CD4-positive, alpha-beta T cell treated with Interleukin-6 at 100 ng/mL for 8 hours (primary cell): ENCODE data around the gene AICDA.
"Not testable (repeated sequence)": the region's sequence is repeated elsewhere in the genome, so short reads cannot be mapped to it uniquely, and the experiment has no call there.

Experiments used
- DNase-seq: peaks from one replicate; pipeline ENCODE4 v3.0.0-alpha.2; 2020; ENCODE audit warnings: mixed read lengths, low spot score

Gene AICDA

DNA sequence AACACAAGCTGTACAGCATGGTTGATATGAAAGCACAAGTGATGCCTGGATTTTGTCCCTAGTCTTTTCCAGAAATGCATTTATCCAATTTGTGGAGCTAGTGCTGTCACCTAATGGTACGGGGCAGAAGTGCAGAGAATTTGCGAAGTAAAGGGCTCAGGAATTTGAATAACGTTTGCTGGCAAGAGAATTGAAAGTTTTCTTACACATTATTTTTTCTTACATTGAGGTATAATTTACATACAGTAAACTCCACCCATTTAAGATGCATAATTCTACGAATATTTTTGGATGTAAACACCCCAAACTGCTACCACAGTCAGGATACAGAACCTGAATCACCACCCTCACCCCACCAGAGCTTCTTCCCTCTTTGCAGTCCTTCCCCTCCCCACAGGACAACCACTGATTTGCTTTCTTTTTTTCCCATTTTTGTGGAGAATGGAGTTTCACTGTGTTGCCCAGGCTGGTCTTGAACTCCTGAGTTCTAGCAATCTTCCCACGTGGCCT, 3.5 kb downstream of the AICDA start:
- DNase-seq = no peak

- DNase-seq = no peak
Observed at GRCh38 chr12:8606890-8607289, 5.8 kb downstream of the AICDA start.

DNA sequence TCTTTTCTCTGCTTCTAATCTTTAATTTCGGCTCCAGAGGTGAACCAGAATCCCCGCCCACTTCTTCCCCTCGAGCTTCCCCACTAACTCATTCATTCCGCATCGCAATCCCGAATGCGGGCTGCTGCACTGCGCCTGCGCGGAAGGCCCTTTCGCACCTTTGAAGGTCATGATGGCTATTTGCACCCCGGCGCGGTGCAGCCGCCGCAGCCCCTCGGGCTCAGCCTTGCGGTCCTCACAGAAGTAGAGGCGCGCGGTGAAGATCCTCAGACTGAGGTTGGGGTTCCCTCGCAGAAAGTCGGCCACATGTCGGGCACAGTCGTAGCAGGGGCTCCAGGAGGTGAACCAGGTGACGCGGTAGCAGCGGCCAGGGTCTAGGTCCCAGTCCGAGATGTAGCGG, 7.6 kb downstream of the AICDA start:
- no peak for DNase-seq

DNA sequence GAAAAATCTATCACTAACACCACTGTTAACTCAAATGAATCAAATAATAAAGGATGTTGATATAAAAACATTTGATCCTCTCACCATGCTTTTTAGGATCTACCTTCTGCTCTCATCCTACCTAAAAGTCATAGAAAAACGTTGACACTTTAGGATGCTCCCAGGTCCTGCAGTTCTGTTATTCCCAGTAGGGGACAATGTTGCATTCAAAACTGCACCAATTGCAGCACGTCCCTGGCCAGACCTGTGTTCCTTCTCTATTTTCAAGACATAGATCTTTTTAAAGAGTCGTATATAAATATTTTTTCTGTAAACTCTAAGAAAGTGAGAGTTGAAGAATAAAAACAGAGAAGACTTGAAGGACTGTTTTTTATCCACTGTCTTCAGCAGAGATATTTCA, 8.8 kb downstream of the AICDA start:
- DNase-seq = no peak

- no peak for DNase-seq
Observed at GRCh38 chr12:8603286-8603685, 9.4 kb downstream of the AICDA start.

- DNase-seq = no peak
Observed at GRCh38 chr12:8596561-8596960, 16.1 kb downstream of the AICDA start.

DNA sequence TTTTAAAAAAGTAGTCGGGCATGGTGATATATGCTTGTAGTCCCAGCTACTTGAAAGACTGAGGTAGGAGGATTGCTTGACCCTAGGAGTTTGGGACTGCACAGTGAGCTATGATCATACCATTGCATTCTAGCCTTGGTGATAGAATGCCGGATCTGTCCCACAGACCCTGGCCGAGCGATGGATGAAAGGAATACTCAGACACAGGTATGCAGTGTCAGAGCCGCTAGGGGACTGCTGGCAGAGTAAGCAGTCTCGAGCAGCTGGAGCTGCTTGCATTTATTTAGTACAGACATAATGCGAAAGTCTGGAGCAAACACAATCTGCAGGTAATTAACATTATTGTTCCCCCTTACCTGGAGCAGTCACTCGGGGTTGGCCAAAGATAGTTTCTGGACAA, 18.6 kb downstream of the AICDA start:
- no peak for DNase-seq

- DNase-seq = no peak
Observed at GRCh38 chr12:8593246-8593645, 19.4 kb downstream of the AICDA start.

GRCh38 chr12:8590842-8591545, 21.7 kb downstream of the AICDA start:
- DNase-seq = no peak

DNA sequence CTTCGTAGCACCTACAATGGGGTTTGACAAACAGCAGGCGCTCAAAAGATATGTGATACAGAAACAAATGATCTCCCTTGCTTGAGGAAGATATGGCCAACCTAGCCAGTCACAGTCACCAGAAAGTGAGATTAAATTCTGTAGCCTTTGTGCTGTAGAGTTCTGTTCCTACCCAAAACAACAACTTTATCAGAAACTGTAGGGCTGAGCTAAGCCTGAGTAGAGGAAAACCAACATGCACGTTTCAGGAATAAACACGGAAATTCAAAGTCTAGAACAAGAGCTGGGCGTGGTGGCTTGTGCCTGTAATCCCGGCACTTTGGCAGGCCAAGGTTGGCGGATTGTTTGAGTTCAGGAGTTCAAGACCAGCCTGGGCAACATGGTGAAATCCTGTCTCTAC, 23.0 kb downstream of the AICDA start:
- no peak for DNase-seq

DNA sequence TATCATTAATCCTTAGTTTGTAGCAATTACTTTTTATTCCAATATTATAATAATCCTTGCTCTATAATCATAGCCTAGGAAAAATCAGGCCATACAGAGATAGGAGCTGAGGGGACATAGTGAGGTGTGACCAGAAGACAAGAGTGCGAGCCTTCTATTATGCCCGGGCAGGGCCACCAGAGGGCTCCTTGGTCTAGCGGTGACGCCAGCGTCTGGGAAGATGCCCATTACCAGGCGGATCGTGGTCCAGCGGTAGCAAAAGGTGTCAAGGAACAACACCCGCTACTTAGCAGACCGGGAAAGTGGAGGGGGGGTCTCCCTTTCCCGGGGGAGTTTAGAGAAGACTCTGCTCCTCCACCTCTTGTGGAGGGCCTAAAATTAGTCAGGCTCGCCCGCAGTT, 28.2 kb downstream of the AICDA start:
- not testable (repeated sequence) for DNase-seq

GRCh38 chr12:8584004-8584403, 28.7 kb downstream of the AICDA start:
- no peak for DNase-seq

- no peak for DNase-seq
Observed at GRCh38 chr12:8581098-8581784, 31.4 kb downstream of the AICDA start.

DNA sequence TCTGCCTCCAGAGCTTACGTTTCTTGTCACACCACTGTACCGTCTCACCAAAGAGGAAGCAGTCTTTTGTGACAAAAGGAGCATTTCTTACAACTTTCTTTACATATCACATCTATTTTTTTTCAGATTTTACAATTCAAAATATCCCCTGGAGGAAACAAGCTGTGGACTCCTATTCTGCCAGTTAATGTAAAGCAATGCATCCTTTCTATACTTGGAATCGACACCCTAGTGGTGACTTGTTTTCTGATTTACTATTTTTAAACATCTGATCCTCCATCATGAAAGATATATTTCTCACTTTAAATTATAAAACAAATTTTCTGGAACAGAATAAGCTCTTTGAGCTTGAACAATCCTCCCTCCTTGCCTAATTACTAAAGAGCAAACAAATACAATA, 34.8 kb downstream of the AICDA start:
- no peak for DNase-seq

DNA sequence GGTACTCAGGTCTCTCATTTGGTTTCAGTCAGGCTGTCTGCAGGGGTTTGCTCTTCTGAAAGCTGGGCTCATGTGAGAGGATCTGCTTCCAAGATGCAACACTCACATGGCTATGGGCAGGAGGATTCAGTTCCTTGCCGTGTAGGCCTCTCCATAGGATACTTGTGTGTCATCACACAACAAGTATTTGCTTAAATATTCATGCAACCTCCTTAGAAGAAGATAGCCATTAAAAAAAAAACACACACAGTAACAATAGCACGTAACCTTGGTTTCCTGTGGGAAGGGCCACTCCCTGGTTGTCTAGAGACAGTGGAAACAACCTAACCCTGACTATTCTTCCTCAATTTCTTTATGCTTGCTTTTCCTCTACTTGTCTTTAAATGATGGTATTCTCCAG, 40.2 kb downstream of the AICDA start:
- peak; percentile 9 for DNase-seq

- DNase-seq = no peak
Observed at GRCh38 chr12:8566525-8566924, 46.1 kb downstream of the AICDA start.

DNA sequence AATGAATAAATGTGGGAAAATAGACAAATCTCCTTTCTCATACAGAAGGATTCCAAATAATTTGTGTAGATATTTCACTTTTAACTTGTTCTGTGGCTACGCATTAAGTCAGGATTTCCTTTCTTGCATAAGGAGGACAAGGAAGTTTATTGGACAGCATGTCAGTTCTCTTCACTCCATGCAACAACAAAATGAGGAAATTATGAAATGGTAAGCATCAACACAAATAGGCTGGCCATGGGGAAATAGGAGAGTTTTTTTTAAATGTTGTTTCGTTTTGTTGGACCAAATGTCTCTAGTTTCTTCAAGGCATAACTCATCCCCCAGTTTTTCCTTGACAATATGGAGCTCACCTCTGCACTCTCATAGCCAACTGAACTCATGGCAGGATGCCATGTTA, 46.6 kb downstream of the AICDA start:
- not testable (repeated sequence) for DNase-seq

DNA sequence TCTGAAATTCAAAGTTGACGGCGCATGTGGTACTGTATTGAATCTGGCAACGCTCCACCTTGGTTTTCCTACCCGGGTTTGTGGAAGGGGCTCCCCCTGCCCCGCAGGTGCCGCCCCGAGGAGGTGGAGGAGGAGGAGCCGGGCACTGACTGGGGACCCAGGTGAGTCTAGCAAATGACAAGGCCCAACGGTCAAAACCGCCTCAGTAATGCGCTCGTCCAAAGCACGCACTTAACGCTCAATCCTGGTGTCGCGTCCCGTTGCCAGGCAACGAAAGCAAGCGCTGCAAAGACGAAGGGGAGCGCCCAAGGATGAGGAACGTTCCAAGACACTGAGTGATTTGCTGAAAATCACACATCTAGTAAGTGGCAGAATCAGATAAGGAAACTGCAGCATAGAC, 48.0 kb downstream of the AICDA start:
- DNase-seq = no peak

DNA sequence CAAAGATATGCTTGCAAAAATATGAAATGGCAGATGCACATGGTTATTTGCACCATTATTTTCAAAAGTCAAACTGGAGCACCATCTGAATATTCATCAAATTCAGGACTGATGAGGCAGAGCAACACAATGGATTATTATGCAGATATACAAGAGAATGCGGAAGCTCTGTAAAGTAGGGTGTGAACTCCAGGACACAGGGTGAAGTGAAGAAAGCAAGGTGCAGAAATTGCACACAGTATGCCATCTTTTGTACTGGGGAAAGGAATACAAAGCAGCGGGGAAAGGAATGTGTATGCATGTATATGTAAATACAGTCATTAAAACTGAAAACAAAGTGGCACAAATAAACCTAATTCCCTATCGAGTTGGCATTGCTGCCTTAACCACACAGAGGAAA, 49.3 kb downstream of the AICDA start:
- no peak for DNase-seq

GRCh38 chr12:8562310-8562709, 50.3 kb downstream of the AICDA start:
- DNase-seq = no peak

DNA sequence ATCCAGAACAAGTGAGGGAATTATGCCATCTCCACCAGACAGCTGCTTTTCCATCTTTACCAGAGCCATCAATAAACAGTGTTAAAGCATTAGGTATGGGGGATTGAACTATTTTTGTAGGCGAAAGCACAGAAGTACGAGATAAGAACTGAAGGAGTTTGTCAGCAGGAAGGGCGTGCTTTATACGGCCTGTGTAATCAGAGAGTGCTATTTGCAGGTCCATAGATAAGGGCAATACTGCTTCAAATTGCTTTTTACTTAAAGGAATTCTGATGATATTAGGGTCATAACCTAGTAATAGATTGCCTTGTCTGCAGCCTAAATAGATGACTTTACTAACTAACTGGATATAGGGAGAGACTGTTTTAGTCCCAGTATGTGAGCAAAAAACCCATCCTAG, 51.6 kb downstream of the AICDA start:
- no peak for DNase-seq

GRCh38 chr12:8559676-8560075, 53.0 kb downstream of the AICDA start:
- no peak for DNase-seq

- no peak for DNase-seq
Observed at GRCh38 chr12:8556531-8557097, 56.0 kb downstream of the AICDA start.
